Liver (tissue), 3 donors: ENCODE data around the gene PDX1.

Source experiments
- FOXA1 ChIP-seq: IDR thresholded peaks from 2 replicates; pipeline ENCODE4 v1.6.1; 2016; ENCODE audit warnings: antibody characterized with exemption
- GABPA ChIP-seq, 2 donors: IDR thresholded peaks in 1 of 2; conservative IDR thresholded peaks in 1 of 2; 2 replicates each; pipeline ENCODE4 v1.6.1; 2016; ENCODE audit warnings: antibody characterized with exemption in 2 of 2, mild to moderate bottlenecking in 1 of 2, moderate library complexity in 1 of 2
- JUND ChIP-seq, 2 donors: IDR thresholded peaks; 2 replicates each; pipeline ENCODE4 v1.6.1; 2016; ENCODE audit warnings: antibody characterized with exemption in 2 of 2
- RAD21 ChIP-seq, 2 donors: IDR thresholded peaks; 2 replicates each; pipeline ENCODE4 v1.6.1; 2016; ENCODE audit warnings: antibody characterized with exemption in 2 of 2, mild to moderate bottlenecking in 2 of 2
- TF ChIP-seq, protein P1 (sequence below): fragments of 150-350 bp; IDR thresholded peaks from 2 replicates; pipeline ENCODE4 v1.5.1; 2017; ENCODE audit warnings: improper control_type of control experiment, low read depth, low read length; ENCODE audit not compliant: missing input control
- donor health status: healthy.
- donor health status: healthy.

DNA sequence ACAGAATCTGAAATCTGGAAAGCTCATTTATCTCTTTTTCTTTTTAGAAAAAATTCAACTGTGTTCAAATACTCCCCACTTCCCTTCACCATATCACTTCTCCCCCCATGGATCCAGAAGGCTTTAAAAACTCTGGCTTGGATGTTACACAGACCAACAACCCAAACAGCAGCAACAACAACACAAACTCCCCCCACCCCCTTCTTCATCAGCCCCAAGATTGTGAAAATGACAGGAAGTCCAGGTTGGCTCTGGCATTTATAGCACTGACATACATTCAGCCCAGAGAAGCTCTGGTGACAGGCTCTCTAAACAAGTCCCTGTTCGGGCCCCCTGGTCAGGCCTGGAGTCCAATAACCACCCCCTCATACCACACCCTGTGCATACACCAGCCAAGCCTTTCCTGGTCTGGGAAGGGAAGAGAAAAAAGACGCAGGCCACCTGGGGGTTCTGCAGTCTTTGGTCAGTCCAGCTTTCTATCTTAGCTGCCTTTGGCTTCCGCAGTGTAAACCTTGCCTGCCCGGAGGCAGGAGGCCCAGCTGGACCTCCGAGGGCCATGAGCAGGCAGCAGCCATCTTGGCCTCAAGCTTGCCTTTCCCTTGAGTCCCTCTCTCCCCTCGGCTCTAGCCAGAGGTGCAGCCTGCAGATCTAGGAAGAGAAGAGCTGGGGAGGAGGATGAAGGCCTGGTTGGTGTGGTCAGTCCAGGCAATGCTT, 42.5 kb downstream of the PDX1 start:
- no peak for TF ChIP-seq GABPA (IDR thresholded peaks at IDR 0.05 in 1 of 2, conservative IDR thresholded peaks at IDR 0.05 in 1 of 2)
- no peak for TF ChIP-seq RAD21 (IDR thresholded peaks at IDR 0.05)
- TF ChIP-seq, protein P1, sequence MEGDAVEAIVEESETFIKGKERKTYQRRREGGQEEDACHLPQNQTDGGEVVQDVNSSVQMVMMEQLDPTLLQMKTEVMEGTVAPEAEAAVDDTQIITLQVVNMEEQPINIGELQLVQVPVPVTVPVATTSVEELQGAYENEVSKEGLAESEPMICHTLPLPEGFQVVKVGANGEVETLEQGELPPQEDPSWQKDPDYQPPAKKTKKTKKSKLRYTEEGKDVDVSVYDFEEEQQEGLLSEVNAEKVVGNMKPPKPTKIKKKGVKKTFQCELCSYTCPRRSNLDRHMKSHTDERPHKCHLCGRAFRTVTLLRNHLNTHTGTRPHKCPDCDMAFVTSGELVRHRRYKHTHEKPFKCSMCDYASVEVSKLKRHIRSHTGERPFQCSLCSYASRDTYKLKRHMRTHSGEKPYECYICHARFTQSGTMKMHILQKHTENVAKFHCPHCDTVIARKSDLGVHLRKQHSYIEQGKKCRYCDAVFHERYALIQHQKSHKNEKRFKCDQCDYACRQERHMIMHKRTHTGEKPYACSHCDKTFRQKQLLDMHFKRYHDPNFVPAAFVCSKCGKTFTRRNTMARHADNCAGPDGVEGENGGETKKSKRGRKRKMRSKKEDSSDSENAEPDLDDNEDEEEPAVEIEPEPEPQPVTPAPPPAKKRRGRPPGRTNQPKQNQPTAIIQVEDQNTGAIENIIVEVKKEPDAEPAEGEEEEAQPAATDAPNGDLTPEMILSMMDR, result no peak
- no peak for TF ChIP-seq FOXA1
- TF ChIP-seq JUND (IDR thresholded peaks at IDR 0.05), result no peak
